ENCODE data around the gene CACNB4.
"Not testable (repeated sequence)": the region's sequence is repeated elsewhere in the genome, so short reads cannot be mapped to it uniquely, and the experiment has no call there.

CACNB4 gene

GRCh38 chr2:151904807-151905206 is 194.0 kb downstream of the CACNB4 start:
- DNase-seq (ENCODE audit: low read depth) = no peak

- DNase-seq (ENCODE audit: low read depth) = no peak
These were observed 194.8 kb downstream of the CACNB4 start for GRCh38 chr2:151904021-151904420.

GRCh38 chr2:151902829-151903228 is 196.0 kb downstream of the CACNB4 start:
- DNase-seq (ENCODE audit: low read depth) = no peak

- no peak for DNase-seq (ENCODE audit: low read depth)
These were observed 198.5 kb downstream of the CACNB4 start for GRCh38 chr2:151900331-151900730.

GRCh38 chr2:151899156-151899555 is 199.7 kb downstream of the CACNB4 start:
- no peak for DNase-seq (ENCODE audit: low read depth)

GRCh38 chr2:151891566-151892194 is 207.2 kb downstream of the CACNB4 start:
- DNase-seq (ENCODE audit: low read depth) = no peak

- no peak for DNase-seq (ENCODE audit: low read depth)
These were observed 211.7 kb downstream of the CACNB4 start for GRCh38 chr2:151887164-151887563.

GRCh38 chr2:151886241-151886640 is 212.6 kb downstream of the CACNB4 start:
- DNase-seq (ENCODE audit: low read depth) = no peak

- DNase-seq (ENCODE audit: low read depth) = no peak
These were observed 215.9 kb downstream of the CACNB4 start for GRCh38 chr2:151882786-151883445.

GRCh38 chr2:151881342-151881741 is 217.5 kb downstream of the CACNB4 start:
- no peak for DNase-seq (ENCODE audit: low read depth)

- no peak for DNase-seq (ENCODE audit: low read depth)
These were observed 218.3 kb downstream of the CACNB4 start for GRCh38 chr2:151880586-151880985.

- DNase-seq (ENCODE audit: low read depth) = no peak
These were observed 219.9 kb downstream of the CACNB4 start for GRCh38 chr2:151878655-151879563.

- DNase-seq (ENCODE audit: low read depth) = no peak
These were observed 220.6 kb downstream of the CACNB4 start for GRCh38 chr2:151878204-151878603.

GRCh38 chr2:151875631-151876030 is 223.2 kb downstream of the CACNB4 start:
- DNase-seq (ENCODE audit: low read depth) = not testable (repeated sequence)

GRCh38 chr2:151872463-151872862 is 226.4 kb downstream of the CACNB4 start:
- no peak for DNase-seq (ENCODE audit: low read depth)

GRCh38 chr2:151869291-151869690 is 229.6 kb downstream of the CACNB4 start:
- DNase-seq (ENCODE audit: low read depth) = no peak

GRCh38 chr2:151862700-151863099 is 236.1 kb downstream of the CACNB4 start:
- no peak for DNase-seq (ENCODE audit: low read depth)

GRCh38 chr2:151861174-151861573 is 237.7 kb downstream of the CACNB4 start:
- DNase-seq (ENCODE audit: low read depth) = no peak

GRCh38 chr2:151860613-151861146 is 238.2 kb downstream of the CACNB4 start:
- no peak for DNase-seq (ENCODE audit: low read depth)

GRCh38 chr2:151860210-151860609 is 238.6 kb downstream of the CACNB4 start:
- no peak for DNase-seq (ENCODE audit: low read depth)

GRCh38 chr2:151857650-151858049 is 241.2 kb downstream of the CACNB4 start:
- no peak for DNase-seq (ENCODE audit: low read depth)

- no peak for DNase-seq (ENCODE audit: low read depth)
These were observed 243.7 kb downstream of the CACNB4 start for GRCh38 chr2:151855111-151855510.

All from stimulated activated CD8-positive, alpha-beta memory T cell treated with anti-CD3 and anti-CD28 coated beads, Interleukin-4, amount 100 ng/mL, for 24 hours (primary cell).